Measurements from ENCODE around the gene IRF8.

Gene IRF8

DNA sequence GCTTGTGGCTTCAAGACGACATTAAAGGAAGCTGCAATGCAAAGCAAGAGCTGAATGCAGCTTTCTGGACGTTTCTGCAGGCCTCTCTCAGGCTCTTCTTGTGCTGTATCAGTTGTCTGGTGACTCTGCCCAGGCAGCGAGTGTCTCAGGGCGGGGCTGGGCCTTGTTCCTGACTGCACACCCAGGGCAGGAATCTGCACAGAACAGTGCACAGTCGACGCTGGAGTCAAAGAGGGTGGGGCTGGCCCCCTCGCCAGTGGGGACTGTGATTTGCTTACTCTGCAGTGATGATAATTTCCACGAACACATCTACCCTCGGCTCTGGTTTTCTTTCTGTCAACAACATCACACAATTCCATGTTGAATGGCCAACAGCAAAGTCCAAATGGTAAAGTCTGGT, 60.7 kb downstream of the IRF8 start:
- DNase-seq (ENCODE audit: low read depth) = no peak

DNA sequence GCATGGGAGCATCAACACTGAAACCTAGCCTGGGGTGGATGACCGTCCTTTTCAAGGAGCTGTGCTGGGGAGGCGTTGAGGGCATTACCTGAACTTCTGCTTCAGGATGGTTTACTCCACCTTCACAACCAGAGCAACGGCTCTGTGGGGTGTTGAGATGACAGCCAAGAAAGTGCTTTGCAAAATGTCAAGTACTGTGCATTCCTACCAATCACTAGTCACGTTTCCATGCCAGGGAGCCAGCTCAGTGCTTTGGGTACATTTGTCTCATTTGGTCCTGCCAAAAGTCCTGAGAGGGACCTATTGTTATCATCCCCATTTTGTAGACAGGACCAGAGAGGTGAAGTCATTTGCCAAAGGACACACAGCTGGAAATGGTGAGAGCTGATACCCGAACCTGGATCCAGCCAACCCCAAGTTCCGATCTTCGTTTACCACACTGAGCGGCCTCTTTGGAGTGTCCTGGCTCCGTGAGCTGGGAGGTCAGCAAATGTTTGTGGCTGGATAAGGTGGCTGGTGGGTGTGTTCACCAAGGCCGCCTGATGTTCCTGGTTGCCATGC, 61.6 kb downstream of the IRF8 start:
- no peak for DNase-seq (ENCODE audit: low read depth)

DNA sequence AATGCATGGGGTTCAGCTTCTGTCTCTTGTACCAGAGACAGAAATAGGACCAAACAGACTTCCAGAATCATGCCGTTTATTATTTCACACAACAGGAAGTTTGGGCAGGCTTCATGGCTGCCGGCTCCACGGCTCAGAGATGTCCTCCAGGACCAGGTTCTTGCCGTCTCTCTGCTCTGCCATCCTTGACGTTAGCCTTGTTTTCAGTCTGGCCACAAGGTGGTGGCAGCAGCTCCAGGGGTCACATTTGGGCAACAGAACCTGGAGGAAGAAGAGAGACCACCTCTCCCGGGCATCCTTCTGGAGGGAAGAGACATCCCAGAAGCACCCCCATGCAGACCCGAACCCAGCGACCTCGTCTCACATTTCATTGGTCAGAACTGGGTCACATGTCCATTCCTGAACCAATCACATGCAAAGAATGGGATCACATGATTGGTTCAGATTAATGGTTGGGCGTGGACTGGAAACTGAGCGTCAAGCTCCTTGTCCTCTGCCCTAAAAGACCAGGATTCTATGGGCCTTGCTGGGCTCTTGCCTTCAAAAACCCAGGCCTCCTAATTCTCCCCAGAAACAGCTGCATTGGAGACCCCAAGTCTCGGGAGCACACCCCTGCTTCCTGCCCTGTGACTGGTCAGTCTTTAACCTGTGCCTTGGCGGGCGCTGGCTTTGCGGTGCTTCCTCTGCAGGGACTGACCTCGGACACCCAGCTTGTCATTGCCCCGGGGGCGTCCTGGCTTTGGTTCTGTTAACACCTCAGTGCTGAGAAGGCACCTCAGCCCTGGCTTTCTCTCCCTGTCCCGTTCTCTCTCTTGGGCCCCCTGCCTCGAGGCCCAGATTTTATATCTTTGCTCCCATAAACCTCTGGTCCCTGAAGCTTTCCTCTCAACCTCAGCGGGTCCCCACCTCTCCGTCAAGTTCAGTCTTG, 63.3 kb downstream of the IRF8 start:
- DNase-seq (ENCODE audit: low read depth) = no peak

DNA sequence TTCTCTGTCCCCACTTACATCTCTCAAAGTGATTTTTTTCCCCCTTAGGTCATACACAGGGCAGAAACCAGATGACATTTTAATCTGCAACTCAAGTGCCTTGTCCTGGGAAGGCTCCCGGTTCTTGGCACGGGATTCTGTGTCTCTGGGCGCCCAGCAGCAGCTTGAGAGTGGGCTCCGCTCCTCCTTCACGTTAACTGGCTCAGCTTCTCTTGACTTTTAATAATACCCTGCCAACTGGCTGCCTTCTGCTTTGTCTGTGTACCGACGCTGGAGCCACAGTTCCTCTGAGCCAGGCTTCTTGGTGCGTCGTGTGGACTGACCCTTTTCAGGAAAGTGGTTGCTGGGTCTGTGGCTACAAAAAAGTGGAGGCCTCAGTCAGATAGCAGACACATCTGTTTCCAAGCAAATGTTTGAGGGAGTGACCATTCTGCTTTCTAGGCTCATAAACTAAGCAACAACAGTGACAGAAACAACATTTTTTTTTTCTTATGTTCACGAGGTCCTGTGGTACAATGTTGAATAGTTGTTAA, 64.9 kb downstream of the IRF8 start:
- peak; percentile 14 for DNase-seq (ENCODE audit: low read depth)

DNA sequence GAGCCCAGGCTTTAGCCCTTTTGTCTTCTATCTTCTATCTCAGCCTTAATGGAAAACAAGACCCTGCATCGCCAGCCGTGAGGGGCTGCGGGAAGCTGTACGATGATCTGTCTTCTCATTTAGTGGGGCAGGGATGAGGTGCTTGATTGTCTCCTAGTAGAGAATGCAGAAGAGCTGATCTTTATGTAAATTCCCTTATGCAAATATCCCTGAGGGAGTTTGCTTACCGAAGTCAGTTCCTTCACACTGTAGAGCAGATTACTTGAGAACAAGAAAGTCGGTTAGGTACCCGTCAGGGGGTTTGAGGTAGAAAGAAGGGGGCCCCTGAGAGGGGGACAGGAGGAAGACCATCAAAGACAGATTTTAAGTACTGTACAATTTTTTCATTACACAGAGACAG, 66.2 kb downstream of the IRF8 start:
- DNase-seq (ENCODE audit: low read depth) = no peak

DNA sequence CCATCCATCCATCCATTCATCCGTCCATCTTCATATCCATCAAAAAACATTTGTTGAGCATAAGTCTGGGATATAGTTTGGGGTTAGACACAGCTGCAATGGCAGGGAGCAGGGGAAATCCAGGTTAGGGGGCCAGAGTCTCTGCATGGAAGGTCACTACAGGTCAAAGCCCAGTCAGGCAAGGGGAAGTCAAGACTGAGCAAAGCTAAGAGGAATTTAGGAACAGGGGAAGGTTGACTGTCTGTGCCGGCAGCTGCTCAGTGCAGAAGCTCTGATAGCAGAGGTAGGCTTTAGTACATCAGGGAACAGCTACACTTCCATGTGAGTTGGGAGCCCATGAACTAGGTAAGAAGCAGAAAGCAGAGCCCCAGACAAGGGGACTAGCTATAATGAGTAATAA, 68.1 kb downstream of the IRF8 start:
- no peak for DNase-seq (ENCODE audit: low read depth)

DNA sequence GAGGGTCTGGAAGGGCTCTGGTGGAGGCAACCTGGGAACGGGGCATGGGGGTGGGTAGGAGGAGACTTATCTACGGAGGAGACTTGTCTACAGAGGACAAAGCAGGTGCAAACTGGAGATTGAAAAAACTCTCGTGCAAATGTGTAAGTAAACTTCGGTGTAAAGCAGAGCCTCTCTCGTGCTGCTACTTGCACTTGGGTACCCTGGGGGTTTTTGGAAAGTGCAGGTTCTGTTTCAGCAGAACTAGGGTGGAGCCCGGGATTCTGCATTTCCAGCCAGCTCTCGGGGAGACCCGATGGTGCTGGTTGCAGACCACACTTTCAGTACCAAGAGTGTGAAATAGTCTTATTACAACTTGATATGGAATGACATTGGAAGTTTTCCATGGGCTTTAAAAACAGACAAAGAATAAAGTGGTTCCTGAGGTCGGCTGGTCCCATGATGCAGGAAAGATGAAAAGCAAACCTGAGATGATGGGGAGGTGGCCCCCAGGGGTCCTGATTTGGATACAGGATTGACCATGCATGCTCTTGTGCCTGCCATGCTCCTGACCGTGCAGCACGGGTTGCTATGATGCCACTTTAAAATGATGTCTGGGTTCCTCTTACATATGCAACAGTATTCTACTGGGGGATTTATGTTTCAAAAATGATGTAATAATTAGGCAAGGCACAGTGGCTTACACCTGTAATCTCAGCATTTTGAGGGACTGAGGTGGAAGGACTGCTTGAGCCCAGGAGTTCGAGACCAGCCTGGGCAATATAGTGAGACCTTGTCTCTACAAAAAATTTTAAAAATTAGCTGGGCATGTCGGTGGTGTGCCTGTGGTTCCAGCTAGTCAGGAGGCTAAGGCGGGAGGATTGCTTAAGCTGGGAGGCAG, 69.3 kb downstream of the IRF8 start:
- DNase-seq (ENCODE audit: low read depth) = no peak

DNA sequence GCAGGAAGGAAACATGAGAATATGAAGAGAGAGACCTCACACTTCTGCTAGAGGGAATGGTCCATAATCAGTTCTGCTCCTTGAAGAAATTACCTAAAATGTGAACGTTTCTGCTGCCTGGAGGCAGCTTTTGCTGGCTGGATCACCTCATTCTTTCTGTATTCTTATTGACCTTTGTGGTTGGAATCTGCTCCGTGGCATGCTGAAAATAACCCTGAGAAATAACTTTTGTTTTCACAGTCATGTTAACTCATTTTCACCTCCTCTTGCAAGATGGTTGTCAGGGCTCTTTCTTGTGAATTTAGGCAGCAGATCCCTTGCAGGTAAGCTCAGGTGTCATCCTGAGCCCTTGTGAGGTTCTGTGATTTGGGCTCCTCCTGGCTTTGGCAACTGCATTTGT, 70.2 kb downstream of the IRF8 start:
- peak; percentile 8 for DNase-seq (ENCODE audit: low read depth)

DNA sequence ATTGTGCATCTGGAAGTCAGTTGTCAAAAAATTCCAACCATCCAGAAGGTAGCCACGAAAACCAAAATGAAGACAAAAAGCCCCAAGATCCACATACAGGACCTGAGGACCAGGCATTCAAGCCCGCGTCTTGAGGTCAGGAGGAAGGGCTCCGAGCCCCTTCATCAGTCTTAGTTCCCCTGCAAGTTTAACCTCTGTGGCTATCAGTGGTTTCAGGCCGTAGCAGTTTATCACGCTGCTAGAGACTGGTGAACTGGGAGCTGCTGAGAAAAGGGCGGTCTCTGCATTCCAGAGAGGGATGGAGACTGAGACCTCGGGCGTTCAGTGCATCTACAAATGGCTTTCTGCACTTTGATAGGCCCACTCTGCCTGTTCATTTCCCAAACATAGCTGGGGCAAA, 70.6 kb downstream of the IRF8 start:
- DNase-seq (ENCODE audit: low read depth) = no peak

DNA sequence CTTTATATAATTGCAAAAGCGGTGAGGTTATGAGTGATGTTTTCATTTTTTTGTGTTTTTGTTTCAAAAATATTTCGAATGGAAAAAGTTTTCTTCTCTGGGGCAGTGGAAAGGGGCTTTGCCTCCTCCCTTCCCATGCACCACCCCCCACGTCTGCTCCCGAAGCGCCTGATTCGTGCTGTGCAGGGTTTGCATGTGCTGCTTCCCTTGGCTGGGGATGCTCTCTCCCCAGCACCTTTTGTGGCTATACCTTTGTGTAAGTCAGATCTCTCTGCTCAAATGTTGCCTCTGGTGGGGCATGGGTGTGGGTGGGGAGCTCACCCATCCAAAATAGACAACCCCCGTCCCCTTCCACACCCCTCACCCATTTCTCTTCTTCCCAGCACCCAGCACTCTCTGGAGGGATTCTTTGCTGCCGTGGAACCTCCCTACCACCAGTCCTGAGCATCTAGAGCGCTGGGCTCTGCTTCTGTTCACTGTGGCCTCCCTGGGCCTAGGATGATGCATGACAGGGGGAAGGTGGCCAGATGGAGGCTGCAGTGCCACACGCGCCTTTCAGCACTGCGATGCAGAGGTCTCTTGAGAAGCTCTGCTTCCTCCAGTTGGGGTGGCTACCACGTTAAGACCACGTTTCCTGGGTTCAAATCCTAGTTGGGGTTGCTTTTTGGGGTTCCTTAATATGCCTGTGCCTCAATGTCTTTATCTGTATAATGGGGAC, 71.2 kb downstream of the IRF8 start:
- DNase-seq (ENCODE audit: low read depth) = no peak

DNA sequence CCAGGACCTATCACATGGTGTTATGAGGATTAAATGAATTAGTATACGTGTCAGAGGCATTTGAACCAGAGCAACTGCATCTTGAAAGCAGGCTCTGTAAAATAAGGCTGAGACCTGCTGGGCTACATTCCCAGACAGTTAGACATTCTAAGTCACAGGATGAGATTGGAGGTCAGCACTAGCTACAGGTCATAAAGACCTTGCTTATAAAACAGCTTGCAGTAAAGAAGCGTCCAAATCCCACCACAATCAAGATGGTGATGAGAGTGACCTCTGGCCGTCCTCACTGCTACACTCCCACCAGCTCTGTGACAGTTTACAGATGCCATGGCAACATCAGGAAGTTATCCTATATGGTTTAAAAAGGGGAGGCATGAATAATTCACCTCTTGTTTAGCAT, 71.8 kb downstream of the IRF8 start:
- DNase-seq (ENCODE audit: low read depth) = no peak
